HG03354 (cell line): Measurements from ENCODE around the gene SPATA18.
A peak's percentile ranks its signal among the peaks of the same experiment; 100 is the strongest.
"Not testable (repeated sequence)": the region's sequence is repeated elsewhere in the genome, so short reads cannot be mapped to it uniquely, and the experiment has no call there.

Experiments
- ATAC-seq: cut with Tn5 transposase; IDR thresholded peaks from one replicate; pipeline ENCODE4 v1.9.1; 2021; ENCODE audit warnings: mild to moderate bottlenecking; ENCODE audit not compliant: unreplicated experiment, poor library complexity, severe bottlenecking

The SPATA18 gene

GRCh38 chr4:52051615-52052474, 741 bp downstream of the SPATA18 start:
- ATAC-seq, result peak; percentile 52

GRCh38 chr4:52052475-52052780, 1.3 kb downstream of the SPATA18 start:
- ATAC-seq, result peak; percentile 73

- no peak for ATAC-seq
Measured at GRCh38 chr4:52054254-52054653, 3.1 kb downstream of the SPATA18 start.

- ATAC-seq, result no peak
Measured at GRCh38 chr4:52057196-52057595, 6.1 kb downstream of the SPATA18 start.

GRCh38 chr4:52058275-52058674, 7.2 kb downstream of the SPATA18 start:
- no peak for ATAC-seq

GRCh38 chr4:52059372-52059771, 8.3 kb downstream of the SPATA18 start:
- ATAC-seq, result no peak

GRCh38 chr4:52069571-52069970, 18.5 kb downstream of the SPATA18 start:
- ATAC-seq, result no peak

- ATAC-seq, result no peak
Measured at GRCh38 chr4:52071791-52072546, 20.9 kb downstream of the SPATA18 start.

- no peak for ATAC-seq
Measured at GRCh38 chr4:52076731-52077130, 25.6 kb downstream of the SPATA18 start.

- no peak for ATAC-seq
Measured at GRCh38 chr4:52079659-52080058, 28.6 kb downstream of the SPATA18 start.

GRCh38 chr4:52081216-52081615, 30.1 kb downstream of the SPATA18 start:
- no peak for ATAC-seq

- not testable (repeated sequence) for ATAC-seq
Measured at GRCh38 chr4:52086425-52086824, 35.3 kb downstream of the SPATA18 start.

- no peak for ATAC-seq
Measured at GRCh38 chr4:52091801-52092200, 40.7 kb downstream of the SPATA18 start.

GRCh38 chr4:52093466-52093865, 42.4 kb downstream of the SPATA18 start:
- ATAC-seq, result no peak

- no peak for ATAC-seq
Measured at GRCh38 chr4:52094376-52095145, 43.5 kb downstream of the SPATA18 start.

GRCh38 chr4:52095374-52095773, 44.3 kb downstream of the SPATA18 start:
- no peak for ATAC-seq

GRCh38 chr4:52096048-52096447, 44.9 kb downstream of the SPATA18 start:
- no peak for ATAC-seq

- no peak for ATAC-seq
Measured at GRCh38 chr4:52098618-52099017, 47.5 kb downstream of the SPATA18 start.

- peak; percentile 76 for ATAC-seq
Measured at GRCh38 chr4:52099860-52100461, 48.9 kb downstream of the SPATA18 start.

- ATAC-seq, result no peak
Measured at GRCh38 chr4:52102587-52102986, 51.5 kb downstream of the SPATA18 start.
